DOHH2 (cell line): ENCODE measurements around the gene BET1L.

Experiments
- EZH2phosphoT487 ChIP-seq: fragments of 200-600 bp; sonication (generic); IDR thresholded peaks from 2 replicates; pipeline ENCODE4 v1.6.1; 2017; ENCODE audit warnings: borderline replicate concordance, mild to moderate bottlenecking, antibody characterized with exemption, low read length, moderate library complexity, mixed read lengths
- TF ChIP-seq, protein P1 (sequence below): fragments of 200-600 bp; sonication (generic); IDR thresholded peaks from one replicate; pipeline ENCODE4 v1.5.1; 2014; ENCODE audit warnings: antibody characterized with exemption, mild to moderate bottlenecking, low read depth, low read length; ENCODE audit not compliant: poor library complexity, severe bottlenecking

GRCh38 chr11:210803-211180, 3.6 kb upstream of the BET1L start:
- no peak for TF ChIP-seq EZH2phosphoT487
- TF ChIP-seq, protein P1, sequence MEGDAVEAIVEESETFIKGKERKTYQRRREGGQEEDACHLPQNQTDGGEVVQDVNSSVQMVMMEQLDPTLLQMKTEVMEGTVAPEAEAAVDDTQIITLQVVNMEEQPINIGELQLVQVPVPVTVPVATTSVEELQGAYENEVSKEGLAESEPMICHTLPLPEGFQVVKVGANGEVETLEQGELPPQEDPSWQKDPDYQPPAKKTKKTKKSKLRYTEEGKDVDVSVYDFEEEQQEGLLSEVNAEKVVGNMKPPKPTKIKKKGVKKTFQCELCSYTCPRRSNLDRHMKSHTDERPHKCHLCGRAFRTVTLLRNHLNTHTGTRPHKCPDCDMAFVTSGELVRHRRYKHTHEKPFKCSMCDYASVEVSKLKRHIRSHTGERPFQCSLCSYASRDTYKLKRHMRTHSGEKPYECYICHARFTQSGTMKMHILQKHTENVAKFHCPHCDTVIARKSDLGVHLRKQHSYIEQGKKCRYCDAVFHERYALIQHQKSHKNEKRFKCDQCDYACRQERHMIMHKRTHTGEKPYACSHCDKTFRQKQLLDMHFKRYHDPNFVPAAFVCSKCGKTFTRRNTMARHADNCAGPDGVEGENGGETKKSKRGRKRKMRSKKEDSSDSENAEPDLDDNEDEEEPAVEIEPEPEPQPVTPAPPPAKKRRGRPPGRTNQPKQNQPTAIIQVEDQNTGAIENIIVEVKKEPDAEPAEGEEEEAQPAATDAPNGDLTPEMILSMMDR = no peak
